GM12864 (cell line): Measurements from ENCODE around the gene ATP5ME.

Experiments
- DNase-seq: peaks from one replicate; pipeline ENCODE4 v3.0.0-alpha.2; 2011; ENCODE audit warnings: low read depth
- H3K4me3 ChIP-seq: 2 replicates; pipeline ENCODE4 v1.5.1; 2011; ENCODE audit warnings: mild to moderate bottlenecking, low read depth, low read length, control low read depth
- TF ChIP-seq, protein P1 (sequence below): IDR thresholded peaks from 2 replicates; pipeline ENCODE4 v1.5.1; 2011; ENCODE audit warnings: low read depth, mild to moderate bottlenecking, moderate library complexity, low read length, control low read depth, inconsistent platforms; ENCODE audit errors: missing control alignments

ATP5ME gene

DNA sequence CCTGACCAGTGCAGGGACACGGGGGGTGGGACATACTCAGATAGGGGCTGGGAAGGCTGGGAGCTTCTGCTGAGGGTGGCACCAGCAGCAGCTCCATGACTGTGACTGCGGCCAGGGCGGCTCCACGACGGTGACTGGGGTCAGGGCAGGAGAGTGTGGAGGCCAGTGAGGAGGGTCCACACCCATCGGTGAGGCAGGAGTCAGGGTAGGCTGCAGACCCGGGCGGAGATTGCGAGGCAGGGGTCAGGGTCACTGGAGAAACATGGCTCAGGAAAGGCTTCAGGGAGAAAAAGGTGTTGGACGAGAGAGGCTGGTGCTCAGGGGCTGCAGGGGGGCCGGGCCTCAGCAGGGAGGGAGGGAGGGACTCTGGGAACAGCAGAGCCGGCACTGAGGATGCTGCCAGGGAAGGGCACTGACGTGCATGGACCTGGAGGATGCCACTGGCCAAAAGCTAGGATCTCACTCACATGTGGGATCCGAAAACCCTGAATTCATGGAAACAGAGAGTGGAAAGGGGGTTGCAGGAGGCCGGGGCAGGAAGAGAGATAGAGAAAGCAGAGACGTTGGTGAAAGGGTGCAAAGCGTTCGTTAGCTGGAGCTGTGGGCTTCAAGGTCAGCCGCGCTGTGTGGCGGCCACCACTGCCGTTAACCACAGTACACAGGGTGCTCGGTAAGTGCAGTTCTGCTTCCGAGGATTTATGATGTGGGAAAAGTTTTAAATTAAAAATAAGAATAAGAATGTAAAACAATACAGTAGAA lies 22.0 kb downstream of the ATP5ME start:
- no peak overlapping the region for H3K4me3 ChIP-seq
- TF ChIP-seq, protein P1, sequence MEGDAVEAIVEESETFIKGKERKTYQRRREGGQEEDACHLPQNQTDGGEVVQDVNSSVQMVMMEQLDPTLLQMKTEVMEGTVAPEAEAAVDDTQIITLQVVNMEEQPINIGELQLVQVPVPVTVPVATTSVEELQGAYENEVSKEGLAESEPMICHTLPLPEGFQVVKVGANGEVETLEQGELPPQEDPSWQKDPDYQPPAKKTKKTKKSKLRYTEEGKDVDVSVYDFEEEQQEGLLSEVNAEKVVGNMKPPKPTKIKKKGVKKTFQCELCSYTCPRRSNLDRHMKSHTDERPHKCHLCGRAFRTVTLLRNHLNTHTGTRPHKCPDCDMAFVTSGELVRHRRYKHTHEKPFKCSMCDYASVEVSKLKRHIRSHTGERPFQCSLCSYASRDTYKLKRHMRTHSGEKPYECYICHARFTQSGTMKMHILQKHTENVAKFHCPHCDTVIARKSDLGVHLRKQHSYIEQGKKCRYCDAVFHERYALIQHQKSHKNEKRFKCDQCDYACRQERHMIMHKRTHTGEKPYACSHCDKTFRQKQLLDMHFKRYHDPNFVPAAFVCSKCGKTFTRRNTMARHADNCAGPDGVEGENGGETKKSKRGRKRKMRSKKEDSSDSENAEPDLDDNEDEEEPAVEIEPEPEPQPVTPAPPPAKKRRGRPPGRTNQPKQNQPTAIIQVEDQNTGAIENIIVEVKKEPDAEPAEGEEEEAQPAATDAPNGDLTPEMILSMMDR: no peak
- no peak for DNase-seq

DNA sequence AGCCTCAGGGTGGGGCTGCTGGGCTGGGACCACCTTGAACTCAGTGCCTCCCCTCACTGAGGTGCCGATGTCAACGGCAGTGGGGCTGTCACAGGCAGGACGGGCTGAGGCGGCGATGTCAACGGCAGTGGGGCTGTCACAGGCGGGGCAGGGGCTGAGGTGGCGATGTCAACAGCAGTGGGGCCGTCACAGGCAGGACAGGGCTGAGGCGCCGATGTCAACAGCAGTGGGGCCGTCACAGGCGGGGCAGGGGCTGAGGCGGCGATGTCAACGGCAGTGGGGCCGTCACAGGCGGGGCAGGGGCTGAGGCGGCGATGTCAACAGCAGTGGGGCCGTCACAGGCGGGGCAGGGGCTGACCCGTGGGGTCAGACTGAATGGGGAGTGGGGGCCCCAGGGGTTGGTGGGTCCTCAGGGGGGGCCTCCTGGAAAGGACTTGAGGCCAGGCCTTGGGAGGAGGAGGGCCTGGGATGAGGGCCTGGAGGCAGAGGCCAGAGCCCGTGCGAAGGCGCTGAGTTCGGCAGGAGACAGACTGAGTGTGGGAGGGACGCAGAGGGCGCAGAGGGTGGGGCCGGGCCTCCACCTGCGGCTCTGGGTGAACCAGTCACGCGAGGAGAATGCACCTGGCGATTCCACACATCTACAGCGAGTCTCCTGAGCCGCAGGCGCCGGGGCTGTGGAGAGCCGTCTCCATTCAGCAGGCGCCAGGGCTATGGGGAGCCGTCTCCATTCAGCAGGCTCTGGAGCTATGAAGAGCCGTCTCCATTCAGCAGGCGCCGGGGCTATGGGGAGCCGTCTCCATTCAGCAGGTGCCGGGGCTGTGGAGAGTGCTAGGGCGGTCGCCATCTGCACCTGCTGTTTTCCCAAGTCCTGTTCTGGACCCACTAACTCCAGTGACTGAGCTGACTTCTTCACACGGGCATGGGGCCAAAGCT lies 22.9 kb downstream of the ATP5ME start:
- no peak for DNase-seq
- no peak overlapping the region for H3K4me3 ChIP-seq
- TF ChIP-seq, protein P1: no peak

DNA sequence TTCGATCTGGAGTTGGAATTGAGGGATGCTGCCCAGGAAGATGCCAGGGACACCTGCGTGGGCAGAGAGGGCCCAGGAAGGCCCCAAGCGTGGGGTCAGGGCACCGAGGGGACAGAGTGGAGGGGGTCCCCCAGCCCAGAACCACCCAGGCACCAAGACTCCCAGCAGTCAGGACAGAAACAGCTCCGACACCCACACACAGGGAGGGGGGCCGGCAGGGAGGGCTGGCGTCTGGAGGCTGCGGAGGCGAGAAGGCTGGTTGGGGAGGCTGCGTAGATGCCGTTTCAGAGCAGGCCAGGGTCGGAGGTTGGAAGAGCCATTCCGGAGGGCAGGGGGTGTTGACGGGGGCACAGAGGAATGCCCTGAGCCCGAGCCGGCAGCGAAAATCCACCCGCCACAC lies 23.6 kb downstream of the ATP5ME start:
- DNase-seq: no peak
- H3K4me3 ChIP-seq: no peak overlapping the region
- TF ChIP-seq, protein P1: no peak

DNA sequence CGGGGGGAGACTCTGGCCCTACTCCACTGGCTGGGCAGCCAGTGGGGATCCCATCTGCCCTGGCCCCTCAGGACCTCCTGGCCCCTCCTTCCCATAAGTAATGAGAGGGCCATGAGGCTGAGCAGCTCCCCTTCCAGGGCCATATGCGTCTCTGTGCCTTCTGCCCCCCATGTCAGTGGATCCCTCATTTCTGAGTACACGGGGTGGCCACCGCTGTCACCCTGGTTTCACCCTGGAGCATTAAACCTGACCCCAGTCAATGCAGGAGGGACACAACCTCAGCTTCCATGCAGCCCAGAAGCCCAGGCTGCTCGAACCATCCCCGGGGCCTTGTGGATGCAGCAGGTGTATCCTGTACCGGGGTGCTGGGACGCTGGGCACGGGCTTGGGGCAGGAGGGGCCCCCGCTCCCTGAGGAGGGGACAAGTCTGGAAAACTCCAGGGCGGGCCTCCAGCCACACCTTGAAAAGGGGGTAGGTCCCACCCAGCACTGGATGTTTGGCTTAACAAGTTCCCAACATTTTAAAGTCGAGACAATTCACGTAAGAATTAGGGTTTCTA lies 24.2 kb downstream of the ATP5ME start:
- no peak for DNase-seq
- TF ChIP-seq, protein P1: no peak
- no peak overlapping the region for H3K4me3 ChIP-seq

DNA sequence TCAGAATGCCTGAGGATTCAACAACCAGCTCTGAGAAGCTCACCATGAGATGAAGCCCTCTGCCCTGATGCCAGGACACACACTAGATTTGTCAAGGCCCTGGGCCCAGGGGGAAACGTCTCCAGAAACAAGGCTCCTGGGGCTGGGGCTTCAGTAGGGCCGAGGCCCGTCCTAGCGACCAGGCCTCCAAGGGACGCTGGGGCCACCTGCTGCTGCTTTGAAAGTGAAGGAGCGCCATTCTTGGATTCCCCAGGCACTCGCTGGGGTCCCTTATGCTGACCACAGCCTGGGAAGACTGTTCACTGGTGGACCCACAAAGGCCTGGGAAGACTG lies 24.8 kb downstream of the ATP5ME start:
- TF ChIP-seq, protein P1: no peak
- DNase-seq: no peak
- H3K4me3 ChIP-seq: no peak overlapping the region

DNA sequence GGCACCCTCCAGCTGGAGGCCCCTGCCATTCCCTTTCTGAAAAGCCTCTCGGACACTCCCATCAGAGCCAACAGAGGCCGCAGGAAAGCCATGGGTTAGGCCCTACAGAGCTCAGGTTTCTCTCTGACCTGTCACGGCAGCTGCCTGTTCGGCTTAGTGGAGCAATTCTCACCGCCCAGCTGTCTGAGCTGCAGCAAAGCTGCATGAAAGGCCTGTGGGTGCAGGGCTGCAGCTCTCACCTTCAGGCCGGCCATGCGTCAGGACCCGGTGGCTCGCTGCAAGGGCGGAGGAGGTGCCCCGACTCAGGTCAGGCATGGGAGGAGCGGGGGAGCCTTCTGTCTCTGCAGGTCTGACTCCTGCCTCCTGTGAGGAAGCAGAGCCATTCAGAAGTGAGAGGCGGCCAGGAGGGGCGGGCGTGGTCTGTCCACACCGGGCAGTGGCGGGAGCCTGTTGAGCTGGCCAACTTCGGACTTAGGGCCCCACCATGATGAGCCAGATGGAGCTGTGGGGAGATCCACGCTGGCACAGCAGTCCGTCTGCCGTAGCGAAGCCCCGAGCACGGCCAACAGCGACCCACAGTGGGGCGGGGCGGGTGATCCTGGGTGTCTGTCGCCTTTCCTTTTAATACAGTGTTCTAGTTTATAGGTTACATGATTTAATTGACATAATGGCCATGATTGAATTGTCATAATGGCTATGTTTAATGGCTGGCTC lies 25.3 kb downstream of the ATP5ME start:
- H3K4me3 ChIP-seq: no peak overlapping the region
- no peak for DNase-seq
- TF ChIP-seq, protein P1: no peak
